Right lobe of liver (tissue), 6 donors: ENCODE data around the gene SOX21. TPM values are rescaled to one million over a fixed set of nuclear protein-coding genes. Genes with fewer than 3 reads are reported as not detected.

Experiments
- ATAC-seq, 4 donors: fragments of 200-7000 bp; cut with Tn5 transposase; one replicate each; pipeline ENCODE4 v1.9.1; 2020; ENCODE audit warnings: mild to moderate bottlenecking in 4 of 4, moderate library complexity in 4 of 4
- DNase-seq, 3 donors: peaks; one replicate each; pipeline ENCODE4 v3.0.0-alpha.2; 2020
- H3K27ac ChIP-seq, 3 donors: fragments of 200-600 bp; one replicate each; pipeline ENCODE4 v1.8.0; 2022
- H3K27me3 ChIP-seq, 2 donors: fragments of 200-600 bp; one replicate each; pipeline ENCODE4 v1.8.0; 2022
- H3K36me3 ChIP-seq, 4 donors: fragments of 200-600 bp; sonication (generic) in 1 of 4; one replicate each; pipeline versions ENCODE4 v1.5.1 to v1.8.0; 2017 to 2022; ENCODE audit warnings: control low read depth in 1 of 4
- H3K4me1 ChIP-seq, 4 donors: fragments of 200-600 bp; sonication (generic) in 1 of 4; one replicate each; pipeline versions ENCODE4 v1.5.1 to v1.8.0; 2017 to 2022; ENCODE audit warnings: control low read depth in 1 of 4
- H3K4me3 ChIP-seq, 3 donors: fragments of 200-600 bp; one replicate each; pipeline ENCODE4 v1.8.0; 2022
- H3K9me3 ChIP-seq, 4 donors: fragments of 200-600 bp; sonication (generic) in 1 of 4; one replicate each; pipeline versions ENCODE4 v1.5.1 to v1.8.0; 2017 to 2022; ENCODE audit warnings: control low read depth in 1 of 4
- POLR2A ChIP-seq: fragments of 450-650 bp; IDR thresholded peaks from one replicate; pipeline ENCODE4 v1.6.1; 2017; ENCODE audit warnings: antibody characterized with exemption, mild to moderate bottlenecking
- WGBS: methylation state at CpG from one replicate; pipeline ENCODE4 v1.1.6; 2018; ENCODE audit warnings: low coverage, low lambda C conversion rate; ENCODE audit not compliant: insufficient coverage; ENCODE audit errors: missing lambda C conversion rate; 5-methylcytosine and 5-hydroxymethylcytosine counted together
- intact Hi-C, 2 donors: fragments of 100-400 bp; cut with DNase I; formaldehyde crosslinking; loops; one replicate each; pipeline versions ENCODE4 v1.11.2 to v1.14.1; 2022
- total RNA-seq, 6 experiments: library from RNA; depleted of rRNA in 2 of 6; stranded (reverse); fragments of >200 nt in 2 of 6; fragmentation: NEBNext Ultra II Directional in 3 of 6; extraction: Animal tissue kit (Norgen Biotek cat#: 25700) in 3 of 6; gene quantifications; one replicate each; pipeline versions ENCODE4 v1.1.0 to v1.2.4, GENCODE V29; 2016 to 2023
- TF ChIP-seq, protein P1 (sequence below), 4 donors: fragments of 200-600 bp in 3 of 4; fragments of 450-650 bp in 1 of 4; IDR thresholded peaks; one replicate each; pipeline versions ENCODE4 v1.5.1 to v1.8.0; 2016 to 2022; ENCODE audit warnings: antibody characterized with exemption in 4 of 4, mild to moderate bottlenecking in 2 of 4
- donor health status: DM: no; HTN: yes; CAD: no.
- donor health status: DM: no; HTN: no; CAD: no.
- donor health status: DM: no; HTN: no; CAD: no.
- donor health status: DM: no; HTN: yes; CAD: no.
- donor health status: DM: no; HTN: yes; CAD: no.

The SOX21 gene
- total RNA-seq, 6 experiments from 2014 or later = not detected

DNA sequence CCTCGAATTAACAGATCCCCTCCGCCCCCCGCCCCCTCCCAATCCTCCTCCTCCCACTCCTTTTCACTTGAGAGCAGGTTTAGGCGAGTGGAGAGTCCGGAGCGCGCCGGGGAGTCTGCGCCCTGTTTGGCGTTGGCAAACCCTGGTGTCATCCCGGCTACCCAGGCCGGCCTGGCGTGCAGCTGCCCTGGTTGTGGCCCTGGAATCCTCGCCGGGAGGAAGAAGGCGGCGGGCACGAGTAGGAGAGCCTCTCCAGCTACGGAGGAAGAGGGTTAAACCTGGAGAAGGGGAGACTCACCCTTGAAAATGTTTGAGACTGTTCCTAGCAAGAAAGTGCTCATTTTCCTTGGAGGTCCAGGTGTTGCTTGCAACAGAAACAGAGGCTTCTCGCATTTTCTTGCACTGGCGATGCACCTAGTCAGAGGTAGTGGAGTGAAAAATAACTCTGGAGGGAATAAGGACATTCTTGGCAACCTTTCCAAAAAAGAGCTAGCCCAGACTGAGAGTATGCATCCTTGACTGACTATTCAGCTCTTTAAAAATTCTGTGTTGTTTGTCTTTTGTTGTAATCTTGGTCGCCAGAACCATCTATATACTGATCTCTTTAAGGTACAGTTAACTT is 1.3 kb upstream of the SOX21 start:
- H3K27me3 ChIP-seq = peaks cover 10 to 33% of the 10 kb centered on the region in 2 donors
- peak in 2 of 4 donors; percentile 5 to 26 for ATAC-seq
- TF ChIP-seq POLR2A = no peak
- TF ChIP-seq, protein P1, sequence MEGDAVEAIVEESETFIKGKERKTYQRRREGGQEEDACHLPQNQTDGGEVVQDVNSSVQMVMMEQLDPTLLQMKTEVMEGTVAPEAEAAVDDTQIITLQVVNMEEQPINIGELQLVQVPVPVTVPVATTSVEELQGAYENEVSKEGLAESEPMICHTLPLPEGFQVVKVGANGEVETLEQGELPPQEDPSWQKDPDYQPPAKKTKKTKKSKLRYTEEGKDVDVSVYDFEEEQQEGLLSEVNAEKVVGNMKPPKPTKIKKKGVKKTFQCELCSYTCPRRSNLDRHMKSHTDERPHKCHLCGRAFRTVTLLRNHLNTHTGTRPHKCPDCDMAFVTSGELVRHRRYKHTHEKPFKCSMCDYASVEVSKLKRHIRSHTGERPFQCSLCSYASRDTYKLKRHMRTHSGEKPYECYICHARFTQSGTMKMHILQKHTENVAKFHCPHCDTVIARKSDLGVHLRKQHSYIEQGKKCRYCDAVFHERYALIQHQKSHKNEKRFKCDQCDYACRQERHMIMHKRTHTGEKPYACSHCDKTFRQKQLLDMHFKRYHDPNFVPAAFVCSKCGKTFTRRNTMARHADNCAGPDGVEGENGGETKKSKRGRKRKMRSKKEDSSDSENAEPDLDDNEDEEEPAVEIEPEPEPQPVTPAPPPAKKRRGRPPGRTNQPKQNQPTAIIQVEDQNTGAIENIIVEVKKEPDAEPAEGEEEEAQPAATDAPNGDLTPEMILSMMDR (IDR thresholded peaks at IDR 0.05) = no peak
- DNase-seq = no peak
- no peaks in the 10 kb centered on the region for H3K9me3 ChIP-seq
- H3K27ac ChIP-seq = no peak overlapping the region
- H3K4me1 ChIP-seq = peaks cover 0 to 13% (median 1%) of the 10 kb centered on the region in 4 donors
- WGBS = 8% methylated on average over 18 of the region's 22 CpGs
- no peak overlapping the region for H3K4me3 ChIP-seq
- no peaks in the 10 kb centered on the region for H3K36me3 ChIP-seq
- intact Hi-C loops = no loop called here

DNA sequence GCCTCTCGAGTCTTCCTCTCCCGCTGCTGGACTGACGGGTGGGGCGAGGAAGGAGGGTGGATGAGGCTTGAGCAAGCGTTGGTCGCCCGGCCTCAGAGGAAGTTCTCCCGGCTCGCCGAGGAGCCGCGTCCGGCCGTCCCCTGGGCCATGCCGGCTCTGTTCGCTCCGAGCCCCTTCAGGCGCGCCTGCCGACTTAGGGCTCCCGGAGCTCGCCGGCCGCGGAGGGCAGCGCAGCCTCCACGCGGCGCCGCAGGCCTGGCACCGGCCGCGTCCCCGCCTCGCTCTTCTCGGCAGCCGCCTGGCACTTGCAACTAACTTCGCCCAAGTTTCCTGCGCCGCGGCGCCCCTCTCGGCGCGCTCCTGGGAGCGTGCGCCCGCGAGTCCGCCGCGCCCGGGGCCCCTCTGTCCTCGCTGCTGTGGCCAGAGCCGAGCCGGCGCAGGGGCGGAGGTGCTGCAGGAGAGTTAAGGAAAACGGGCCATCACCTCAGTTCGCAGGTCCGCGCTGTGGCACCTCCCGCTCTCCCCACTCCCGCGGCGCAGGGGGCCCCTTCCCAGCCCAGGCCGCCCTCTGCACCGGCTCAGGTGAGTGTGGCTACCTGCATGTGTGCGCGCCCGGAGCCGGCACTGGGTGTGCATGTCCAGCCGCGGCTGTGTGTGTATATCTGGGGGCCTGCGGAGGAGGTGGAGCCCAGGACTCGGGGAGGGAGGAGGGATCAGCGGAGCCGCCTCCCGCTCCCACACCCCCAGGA is 641 bp upstream of the SOX21 start:
- 0% methylated on average over 10 of the region's 79 CpGs for WGBS
- peak; percentile 62 to 78 (median 76) for ATAC-seq
- no peak overlapping the region for H3K4me3 ChIP-seq
- H3K36me3 ChIP-seq = no peaks in the 10 kb centered on the region
- peaks cover 0 to 13% (median 1%) of the 10 kb centered on the region in 4 donors for H3K4me1 ChIP-seq
- TF ChIP-seq, protein P1 (IDR thresholded peaks at IDR 0.05) = no peak
- no peak for TF ChIP-seq POLR2A
- peak in 2 of 3 donors; percentile 56 to 60 for DNase-seq
- intact Hi-C loops = no loop called here
- H3K9me3 ChIP-seq = no peaks in the 10 kb centered on the region
- H3K27ac ChIP-seq = no peak overlapping the region
- H3K27me3 ChIP-seq = peaks cover 10 to 39% of the 10 kb centered on the region in 2 donors

DNA sequence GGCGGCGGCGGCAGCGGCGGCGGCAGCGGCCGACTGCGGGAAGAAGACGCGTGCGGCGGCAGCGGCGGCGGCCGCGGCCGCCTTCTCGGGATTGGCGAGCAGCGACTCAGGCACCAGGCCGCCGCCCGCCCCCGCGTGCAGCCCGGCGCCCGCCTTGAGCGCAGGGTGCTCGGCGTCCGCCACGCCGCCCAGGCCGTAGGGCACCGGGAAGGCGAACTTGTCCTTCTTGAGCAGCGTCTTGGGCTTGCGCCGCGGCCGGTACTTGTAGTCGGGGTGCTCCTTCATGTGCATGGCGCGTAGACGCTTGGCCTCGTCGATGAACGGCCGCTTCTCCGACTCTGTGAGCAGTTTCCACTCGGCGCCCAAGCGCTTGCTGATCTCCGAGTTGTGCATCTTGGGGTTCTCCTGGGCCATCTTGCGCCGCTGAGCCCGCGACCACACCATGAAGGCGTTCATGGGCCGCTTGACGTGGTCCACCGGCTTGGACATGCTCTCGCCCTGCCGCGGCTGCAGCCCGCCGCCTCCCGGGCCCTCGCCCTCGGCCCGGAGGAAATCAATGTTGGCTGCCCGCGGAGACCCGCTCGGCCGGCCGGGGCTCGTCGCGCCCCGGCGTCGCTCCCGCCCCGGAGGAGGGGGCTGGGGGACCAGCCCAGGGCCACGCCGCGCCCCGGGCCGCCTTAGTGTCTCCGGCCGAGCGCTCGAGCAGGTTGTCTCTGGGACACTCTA is 621 bp downstream of the SOX21 start:
- intact Hi-C loops = no loop called here
- Histone ChIP-seq H3K27ac (no peak overlapping the region), H3K4me3 (no peak overlapping the region), H3K27me3 (peaks cover 10 to 52% of the 10 kb centered on the region in 2 donors), H3K4me1 (peaks cover 0 to 18% (median 1%) of the 10 kb centered on the region in 4 donors), H3K9me3 (no peaks in the 10 kb centered on the region), H3K36me3 (no peaks in the 10 kb centered on the region)
- ATAC-seq (peak in 2 of 4 donors; percentile 8 to 9), DNase-seq (no peak)
- WGBS = no CpG with 5 or more reads among the region's 97 CpGs
- TF ChIP-seq, protein P1 (IDR thresholded peaks at IDR 0.05) = no peak
- TF ChIP-seq POLR2A = no peak

DNA sequence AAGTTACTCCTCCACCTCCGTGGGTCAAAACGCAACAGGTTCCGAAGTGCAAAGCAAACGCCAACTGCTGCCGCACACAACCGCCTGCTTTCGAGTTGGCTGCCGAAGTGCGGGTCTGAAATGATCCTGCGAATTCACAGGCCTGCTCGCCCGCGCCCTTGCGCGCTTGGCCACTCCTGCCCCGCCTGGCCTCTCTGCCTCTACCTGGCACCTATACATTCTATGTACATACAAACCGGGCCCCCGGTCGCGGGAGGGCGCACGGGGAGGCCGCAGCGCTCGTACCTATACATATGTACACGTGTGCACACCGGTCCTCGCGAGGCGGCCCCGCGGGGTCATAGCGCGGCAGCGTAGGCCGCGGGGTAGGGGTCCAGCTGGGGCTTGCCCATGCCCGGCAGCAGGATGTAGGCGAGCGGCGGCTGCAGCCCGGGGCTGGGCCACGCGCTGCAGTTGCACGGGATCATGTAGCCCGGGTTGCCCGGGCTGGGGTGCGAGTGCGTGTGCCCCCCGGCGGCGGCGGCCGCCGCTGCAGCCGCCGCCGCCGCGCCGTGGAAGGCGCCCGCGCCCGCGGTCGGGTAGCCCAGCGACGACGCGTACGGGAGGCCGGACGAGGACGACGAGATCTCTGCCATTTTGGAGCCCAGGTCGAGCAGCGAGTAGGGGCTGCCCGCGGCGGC is 1.3 kb downstream of the SOX21 start:
- Histone ChIP-seq H3K9me3 (no peaks in the 10 kb centered on the region), H3K27me3 (peaks cover 10 to 59% of the 10 kb centered on the region in 2 donors), H3K4me1 (peaks cover 0 to 18% (median 1%) of the 10 kb centered on the region in 4 donors), H3K4me3 (peak overlapping the region in 1 of 3 donors; percentile 14), H3K27ac (no peak overlapping the region), H3K36me3 (no peaks in the 10 kb centered on the region)
- WGBS = under 1% methylated on average over 22 of the region's 81 CpGs
- DNase-seq (no peak), ATAC-seq (peak; percentile 8 to 39 (median 36))
- intact Hi-C loops = no loop called here
- no peak for TF ChIP-seq POLR2A
- TF ChIP-seq, protein P1 (IDR thresholded peaks at IDR 0.05) = no peak
